Hepatocyte (in vitro differentiated cells): ENCODE measurements around the gene REXO1. TPM values are rescaled to one million over a fixed set of nuclear protein-coding genes. Genes with fewer than 3 reads are reported as not detected.

Source experiments
- DNase-seq: peaks from one replicate; pipeline ENCODE4 v3.0.0-alpha.2; 2016; ENCODE audit warnings: low spot score
- H2AFZ ChIP-seq: fragments of 200-600 bp; sonication (generic); 2 replicates; pipeline ENCODE4 v1.6.0; 2016; ENCODE audit warnings: antibody characterized with exemption, mild to moderate bottlenecking
- H3K27ac ChIP-seq: fragments of 200-600 bp; sonication (generic); 2 replicates; pipeline ENCODE4 v1.5.1; 2016; ENCODE audit warnings: mild to moderate bottlenecking
- H3K27me3 ChIP-seq: fragments of 200-600 bp; sonication (generic); 2 replicates; pipeline ENCODE4 v1.6.1; 2016
- H3K36me3 ChIP-seq: fragments of 200-600 bp; sonication (generic); replicated peaks from 2 replicates; pipeline ENCODE4 v1.5.1; 2016; ENCODE audit warnings: low read depth; ENCODE audit not compliant: insufficient read depth
- H3K4me1 ChIP-seq: fragments of 200-600 bp; sonication (generic); 2 replicates; pipeline ENCODE4 v1.5.1; 2016; ENCODE audit warnings: mild to moderate bottlenecking, moderate library complexity; ENCODE audit not compliant: insufficient read depth
- H3K4me2 ChIP-seq: fragments of 200-600 bp; sonication (generic); 2 replicates; pipeline ENCODE4 v1.6.0; 2016
- H3K4me3 ChIP-seq: fragments of 200-600 bp; sonication (generic); 2 replicates; pipeline ENCODE4 v1.5.1; 2016; ENCODE audit warnings: mild to moderate bottlenecking
- H3K79me2 ChIP-seq: fragments of 200-600 bp; sonication (generic); 2 replicates; pipeline ENCODE4 v1.6.0; 2017; ENCODE audit warnings: mild to moderate bottlenecking
- H3K9me2 ChIP-seq: fragments of 200-600 bp; sonication (generic); replicated peaks from 2 replicates; pipeline ENCODE4 v1.6.0; 2017; ENCODE audit warnings: mild to moderate bottlenecking; ENCODE audit not compliant: insufficient read depth
- H3K9me3 ChIP-seq: fragments of 200-600 bp; sonication (generic); 2 replicates; pipeline ENCODE4 v1.5.1; 2016; ENCODE audit warnings: low read depth, mild to moderate bottlenecking
- H4K20me1 ChIP-seq: fragments of 200-600 bp; sonication (generic); 2 replicates; pipeline ENCODE4 v1.6.0; 2016; ENCODE audit warnings: mild to moderate bottlenecking; ENCODE audit not compliant: insufficient read depth, poor library complexity, severe bottlenecking
- CTCF ChIP-seq: fragments of 200-600 bp; sonication (generic); IDR thresholded peaks from 2 replicates; pipeline ENCODE4 v1.5.1; 2016; ENCODE audit warnings: antibody characterized with exemption, mild to moderate bottlenecking; ENCODE audit not compliant: poor library complexity
- EZH2 ChIP-seq: fragments of 200-600 bp; sonication (generic); IDR thresholded peaks from 2 replicates; pipeline ENCODE4 v1.6.1; 2016; ENCODE audit warnings: antibody characterized with exemption, mild to moderate bottlenecking, borderline replicate concordance
- EZH2phosphoT487 ChIP-seq: fragments of 200-600 bp; sonication (generic); IDR thresholded peaks from one replicate; pipeline ENCODE4 v1.6.1; 2018; ENCODE audit warnings: antibody characterized with exemption, mild to moderate bottlenecking, low read depth, moderate library complexity; ENCODE audit not compliant: unreplicated experiment, severe bottlenecking
- WGBS: methylation state at CpG from one replicate; pipeline ENCODE4 v1.1.6; 2016; ENCODE audit warnings: low lambda C conversion rate; ENCODE audit errors: missing lambda C conversion rate; 5-methylcytosine and 5-hydroxymethylcytosine counted together
- polyA plus RNA-seq: library from polyadenylated mRNA; unstranded; fragments of >200 nt; fragmentation: Nextera tagmentation; extraction: Ambion mirVana; gene quantifications from 2 replicates; pipeline ENCODE4 v1.2.1, GENCODE V29; 2016
- total RNA-seq: library from RNA; depleted of rRNA; stranded (reverse); fragments of >200 nt; gene quantifications from 2 replicates; pipeline ENCODE4 v1.2.3, GENCODE V29; 2014

The REXO1 gene
- total and polyA plus RNA-seq, 2 experiments from 2014 or later: 13.4 to 22.8 TPM

GRCh38 chr19:1855828-1856255 lies 7.6 kb upstream of the REXO1 start:
- no peaks in the 10 kb centered on the region for H3K9me2 ChIP-seq
- peak overlapping the region; percentile 97 for H3K27ac ChIP-seq
- H3K4me1 ChIP-seq: peaks cover 62% of the 10 kb centered on the region
- H2AFZ ChIP-seq: no peak overlapping the region
- no peaks in the 10 kb centered on the region for H3K9me3 ChIP-seq
- DNase-seq: no peak
- TF ChIP-seq EZH2phosphoT487 (no peak), EZH2 (no peak), CTCF (no peak)
- no peaks in the 10 kb centered on the region for H3K36me3 ChIP-seq
- H4K20me1 ChIP-seq: peaks cover 28% of the 10 kb centered on the region
- H3K4me2 ChIP-seq: peak overlapping the region; percentile 83
- no peaks in the 10 kb centered on the region for H3K27me3 ChIP-seq
- H3K79me2 ChIP-seq: peaks cover 72% of the 10 kb centered on the region
- 68% methylated on average over 13 of the region's 13 CpGs for WGBS
- no peak overlapping the region for H3K4me3 ChIP-seq

GRCh38 chr19:1855040-1855827 lies 7.0 kb upstream of the REXO1 start:
- 47% methylated on average over 21 of the region's 33 CpGs for WGBS
- Histone ChIP-seq H3K4me1 (peaks cover 56% of the 10 kb centered on the region), H3K9me3 (no peaks in the 10 kb centered on the region), H3K9me2 (no peaks in the 10 kb centered on the region), H4K20me1 (peaks cover 22% of the 10 kb centered on the region), H3K27me3 (no peaks in the 10 kb centered on the region), H3K4me2 (peak overlapping the region; percentile 83), H2AFZ (no peak overlapping the region), H3K36me3 (no peaks in the 10 kb centered on the region), H3K79me2 (peaks cover 66% of the 10 kb centered on the region), H3K27ac (peak overlapping the region; percentile 97), H3K4me3 (no peak overlapping the region)
- peak; percentile 89 for DNase-seq
- TF ChIP-seq EZH2phosphoT487 (no peak), CTCF (no peak), EZH2 (no peak)

GRCh38 chr19:1854542-1855039 lies 6.3 kb upstream of the REXO1 start:
- H4K20me1 ChIP-seq: peaks cover 18% of the 10 kb centered on the region
- no peaks in the 10 kb centered on the region for H3K27me3 ChIP-seq
- H3K4me1 ChIP-seq: peaks cover 49% of the 10 kb centered on the region
- H3K9me2 ChIP-seq: no peaks in the 10 kb centered on the region
- H3K36me3 ChIP-seq: no peaks in the 10 kb centered on the region
- no peak overlapping the region for H2AFZ ChIP-seq
- no peaks in the 10 kb centered on the region for H3K9me3 ChIP-seq
- H3K4me3 ChIP-seq: no peak overlapping the region
- WGBS: 77% methylated on average over 25 of the region's 37 CpGs
- TF ChIP-seq EZH2phosphoT487: no peak
- TF ChIP-seq CTCF: no peak
- no peak for TF ChIP-seq EZH2
- peak overlapping the region; percentile 70 for H3K27ac ChIP-seq
- H3K79me2 ChIP-seq: peaks cover 59% of the 10 kb centered on the region
- peak overlapping the region; percentile 83 for H3K4me2 ChIP-seq
- no peak for DNase-seq
